K562 (cell line): Measurements from ENCODE around the gene CYSRT1. TPM values are rescaled to one million over a fixed set of nuclear protein-coding genes. Genes with fewer than 3 reads are reported as not detected.
A peak's percentile ranks its signal among the peaks of the same experiment; 100 is the strongest.

Experiments
- BCOR ChIP-seq: fragments of 450-650 bp; IDR thresholded peaks from 2 replicates; pipeline ENCODE4 v1.6.1; 2016
- MAFG ChIP-seq: fragments of 450-650 bp; conservative IDR thresholded peaks from 2 replicates; pipeline ENCODE4 v1.6.1; 2016; ENCODE audit warnings: missing genetic modification characterization, missing compliant biosample characterization
- MCM5 ChIP-seq: fragments of 450-650 bp; IDR thresholded peaks from 2 replicates; pipeline ENCODE4 v1.6.1; 2016; ENCODE audit warnings: low read depth
- POLR2AphosphoS2 ChIP-seq: IDR thresholded peaks from 2 replicates; pipeline ENCODE4 v1.6.1; 2012; ENCODE audit warnings: low read length, improper control_type of control experiment
- SMAD2 ChIP-seq: fragments of 150-350 bp; IDR thresholded peaks from 2 replicates; pipeline ENCODE4 v1.6.1; 2014; ENCODE audit warnings: low read depth, mild to moderate bottlenecking, low read length
- TBP ChIP-seq: optimal IDR thresholded peaks from 2 replicates; pipeline ENCODE3; 2011; ENCODE audit warnings: low read depth, low read length, improper control_type of control experiment
- TSHZ1 ChIP-seq: fragments of 250-450 bp; sonication (Bioruptor Pico); IDR thresholded peaks from 2 replicates; pipeline ENCODE4 v1.4.0; 2020; ENCODE audit warnings: mild to moderate bottlenecking, moderate library complexity
- ZBTB9 ChIP-seq: fragments of 450-650 bp; formaldehyde crosslinking; IDR thresholded peaks from 2 replicates; pipeline ENCODE4 v1.4.0; 2020; ENCODE audit warnings: mild to moderate bottlenecking, moderate library complexity
- ZNF347 ChIP-seq: fragments of 450-650 bp; formaldehyde crosslinking; IDR thresholded peaks from 2 replicates; pipeline ENCODE4 v1.4.0; 2020; ENCODE audit warnings: low read depth, mild to moderate bottlenecking, moderate library complexity
- polyA plus RNA-seq, 8 experiments: library from polyadenylated mRNA; depleted of rRNA in 4 of 8; stranded (reverse) in 5 of 8; unstranded in 3 of 8; fragments of >200 nt; fragmentation: Nextera tagmentation in 2 of 8; fragmentation: Illumina TruSeq in 1 of 8; extraction: Ambion mirVana in 2 of 8; extraction: Trizol in 1 of 8; gene quantifications; 2 replicates each; pipeline versions ENCODE4 v1.2.1 to v1.2.3, GENCODE V29; 2011 to 2014; ENCODE audit warnings: inconsistent platforms in 1 of 8, missing spikeins in 1 of 8
- total RNA-seq, 7 experiments: library from RNA; depleted of rRNA in 6 of 7; stranded (reverse); fragments of >200 nt in 6 of 7; fragmentation: Illumina TruSeq in 2 of 7; extraction: Trizol in 2 of 7; gene quantifications; 2 replicates each; pipeline versions ENCODE4 v1.2.1 to v1.2.3, GENCODE V29; 2011 to 2021; ENCODE audit warnings: low replicate concordance in 1 of 7
- TF ChIP-seq, protein P1 (sequence below), 2 experiments: fragments of 150-350 bp in 1 of 2; IDR thresholded peaks; 2 replicates each; pipeline ENCODE4 v1.6.1; 2012 to 2016; ENCODE audit warnings: low read depth in 2 of 2, low read length in 2 of 2, mild to moderate bottlenecking in 1 of 2, moderate library complexity in 1 of 2
- TF ChIP-seq, protein P2 (sequence below): sonication (generic); formaldehyde crosslinking; IDR thresholded peaks from 2 replicates; pipeline ENCODE4 v1.9.0; 2022; ENCODE audit warnings: mild to moderate bottlenecking, missing genetic modification reagents
- TF ChIP-seq, protein P3 (sequence below), 2 experiments: fragments of 450-650 bp; IDR thresholded peaks; 2 replicates each; pipeline ENCODE4 v1.6.1; 2016
- TF ChIP-seq, protein P4 (sequence below): fragments of 200-800 bp; sonication (Bioruptor generic); IDR thresholded peaks from 2 replicates; pipeline ENCODE4 v1.6.1; 2017; ENCODE audit warnings: missing genetic modification characterization, missing compliant biosample characterization

Gene CYSRT1
- total and polyA plus RNA-seq, 9 of the 15 experiments (the other 6 are each of a cell fraction or from before 2014, with no cell fraction given) = 0.04 to 1.4 (median 0.42) TPM; not detected in 3

DNA sequence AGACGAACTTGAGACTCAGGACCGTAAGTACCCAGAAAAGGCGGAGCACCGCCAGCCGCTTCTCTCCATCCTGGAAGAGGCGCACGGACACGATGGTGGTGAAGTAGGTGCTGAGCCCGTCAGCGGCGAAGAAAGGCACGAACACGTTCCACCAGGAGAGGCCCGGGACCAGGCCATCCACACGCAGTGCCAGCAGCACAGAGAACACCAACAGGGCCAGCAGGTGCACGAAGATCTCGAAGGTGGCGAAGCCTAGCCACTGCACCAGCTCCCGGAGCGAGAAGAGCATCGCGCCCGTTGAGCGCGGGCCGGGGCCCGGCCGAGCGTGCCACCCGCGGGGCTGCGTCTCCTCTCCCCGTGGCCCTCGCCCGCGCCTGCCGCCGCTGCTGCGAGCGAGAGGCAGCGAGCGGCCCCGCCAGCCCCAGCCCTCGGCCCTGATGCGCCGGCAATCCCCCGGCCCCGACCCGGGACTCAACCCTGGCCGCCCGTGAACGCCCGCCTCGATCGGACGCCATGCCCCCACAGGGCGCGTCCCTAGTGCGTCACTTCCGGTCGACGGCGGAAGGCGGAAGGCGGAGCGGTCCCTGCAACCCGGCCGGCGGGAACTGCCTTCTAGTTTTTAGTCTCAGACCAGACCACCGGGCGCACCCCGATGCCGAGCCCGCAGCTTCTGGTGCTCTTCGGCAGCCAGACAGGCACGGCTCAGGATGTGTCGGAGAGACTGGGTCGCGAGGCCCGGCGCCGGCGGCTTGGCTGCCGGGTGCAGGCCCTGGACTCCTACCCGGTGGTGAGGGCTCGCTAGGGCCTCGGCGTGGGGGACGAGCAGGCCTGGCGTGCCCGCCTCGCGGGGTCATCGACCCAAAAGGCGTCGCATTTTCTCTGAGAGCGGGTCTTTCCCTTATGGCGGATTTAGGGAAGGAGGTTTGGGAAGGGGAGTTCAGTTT, 19.6 kb upstream of the CYSRT1 start, which contains the start of the genes NDOR1 and TMEM203 (continued):
- TF ChIP-seq TSHZ1 (CRISPR knock-in tag) = no peak
- 0 out of 2 replicates have a peak, but pooled peaks have one; percentile 31 for TF ChIP-seq ZBTB9 (CRISPR knock-in tag)
- TF ChIP-seq, protein P1, sequence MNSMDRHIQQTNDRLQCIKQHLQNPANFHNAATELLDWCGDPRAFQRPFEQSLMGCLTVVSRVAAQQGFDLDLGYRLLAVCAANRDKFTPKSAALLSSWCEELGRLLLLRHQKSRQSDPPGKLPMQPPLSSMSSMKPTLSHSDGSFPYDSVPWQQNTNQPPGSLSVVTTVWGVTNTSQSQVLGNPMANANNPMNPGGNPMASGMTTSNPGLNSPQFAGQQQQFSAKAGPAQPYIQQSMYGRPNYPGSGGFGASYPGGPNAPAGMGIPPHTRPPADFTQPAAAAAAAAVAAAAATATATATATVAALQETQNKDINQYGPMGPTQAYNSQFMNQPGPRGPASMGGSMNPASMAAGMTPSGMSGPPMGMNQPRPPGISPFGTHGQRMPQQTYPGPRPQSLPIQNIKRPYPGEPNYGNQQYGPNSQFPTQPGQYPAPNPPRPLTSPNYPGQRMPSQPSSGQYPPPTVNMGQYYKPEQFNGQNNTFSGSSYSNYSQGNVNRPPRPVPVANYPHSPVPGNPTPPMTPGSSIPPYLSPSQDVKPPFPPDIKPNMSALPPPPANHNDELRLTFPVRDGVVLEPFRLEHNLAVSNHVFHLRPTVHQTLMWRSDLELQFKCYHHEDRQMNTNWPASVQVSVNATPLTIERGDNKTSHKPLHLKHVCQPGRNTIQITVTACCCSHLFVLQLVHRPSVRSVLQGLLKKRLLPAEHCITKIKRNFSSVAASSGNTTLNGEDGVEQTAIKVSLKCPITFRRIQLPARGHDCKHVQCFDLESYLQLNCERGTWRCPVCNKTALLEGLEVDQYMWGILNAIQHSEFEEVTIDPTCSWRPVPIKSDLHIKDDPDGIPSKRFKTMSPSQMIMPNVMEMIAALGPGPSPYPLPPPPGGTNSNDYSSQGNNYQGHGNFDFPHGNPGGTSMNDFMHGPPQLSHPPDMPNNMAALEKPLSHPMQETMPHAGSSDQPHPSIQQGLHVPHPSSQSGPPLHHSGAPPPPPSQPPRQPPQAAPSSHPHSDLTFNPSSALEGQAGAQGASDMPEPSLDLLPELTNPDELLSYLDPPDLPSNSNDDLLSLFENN (IDR thresholded peaks at IDR 0.05; ENCODE audit: low read depth in 2 of 2, low read length in 2 of 2) = peak in 1 of 2 experiments; percentile 38; a peak in 1 of 4 replicates
- peak; percentile 82 for TF ChIP-seq TBP
- TF ChIP-seq, protein P2, sequence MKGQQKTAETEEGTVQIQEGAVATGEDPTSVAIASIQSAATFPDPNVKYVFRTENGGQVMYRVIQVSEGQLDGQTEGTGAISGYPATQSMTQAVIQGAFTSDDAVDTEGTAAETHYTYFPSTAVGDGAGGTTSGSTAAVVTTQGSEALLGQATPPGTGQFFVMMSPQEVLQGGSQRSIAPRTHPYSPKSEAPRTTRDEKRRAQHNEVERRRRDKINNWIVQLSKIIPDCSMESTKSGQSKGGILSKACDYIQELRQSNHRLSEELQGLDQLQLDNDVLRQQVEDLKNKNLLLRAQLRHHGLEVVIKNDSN (CRISPR knock-in tag) = no peak
- TF ChIP-seq MAFG (tag) = no peak
- TF ChIP-seq MCM5 = no peak
- no peak for TF ChIP-seq SMAD2
- TF ChIP-seq, protein P3, sequence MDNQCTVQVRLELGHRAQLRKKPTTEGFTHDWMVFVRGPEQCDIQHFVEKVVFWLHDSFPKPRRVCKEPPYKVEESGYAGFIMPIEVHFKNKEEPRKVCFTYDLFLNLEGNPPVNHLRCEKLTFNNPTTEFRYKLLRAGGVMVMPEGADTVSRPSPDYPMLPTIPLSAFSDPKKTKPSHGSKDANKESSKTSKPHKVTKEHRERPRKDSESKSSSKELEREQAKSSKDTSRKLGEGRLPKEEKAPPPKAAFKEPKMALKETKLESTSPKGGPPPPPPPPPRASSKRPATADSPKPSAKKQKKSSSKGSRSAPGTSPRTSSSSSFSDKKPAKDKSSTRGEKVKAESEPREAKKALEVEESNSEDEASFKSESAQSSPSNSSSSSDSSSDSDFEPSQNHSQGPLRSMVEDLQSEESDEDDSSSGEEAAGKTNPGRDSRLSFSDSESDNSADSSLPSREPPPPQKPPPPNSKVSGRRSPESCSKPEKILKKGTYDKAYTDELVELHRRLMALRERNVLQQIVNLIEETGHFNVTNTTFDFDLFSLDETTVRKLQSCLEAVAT (IDR thresholded peaks at IDR 0.05) = 0 out of 4 replicates have a peak, but pooled peaks of 1 of the 2 experiments have one; percentile 34
- TF ChIP-seq POLR2AphosphoS2 = no peak
- no peak for TF ChIP-seq ZNF347 (CRISPR knock-in tag)
- TF ChIP-seq, protein P4, sequence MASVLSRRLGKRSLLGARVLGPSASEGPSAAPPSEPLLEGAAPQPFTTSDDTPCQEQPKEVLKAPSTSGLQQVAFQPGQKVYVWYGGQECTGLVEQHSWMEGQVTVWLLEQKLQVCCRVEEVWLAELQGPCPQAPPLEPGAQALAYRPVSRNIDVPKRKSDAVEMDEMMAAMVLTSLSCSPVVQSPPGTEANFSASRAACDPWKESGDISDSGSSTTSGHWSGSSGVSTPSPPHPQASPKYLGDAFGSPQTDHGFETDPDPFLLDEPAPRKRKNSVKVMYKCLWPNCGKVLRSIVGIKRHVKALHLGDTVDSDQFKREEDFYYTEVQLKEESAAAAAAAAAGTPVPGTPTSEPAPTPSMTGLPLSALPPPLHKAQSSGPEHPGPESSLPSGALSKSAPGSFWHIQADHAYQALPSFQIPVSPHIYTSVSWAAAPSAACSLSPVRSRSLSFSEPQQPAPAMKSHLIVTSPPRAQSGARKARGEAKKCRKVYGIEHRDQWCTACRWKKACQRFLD (CRISPR knock-in tag) = peak; percentile 80; the same call in 1 of the 2 replicates
- no peak for TF ChIP-seq BCOR
